Activated CD8-positive, alpha-beta memory T cell treated with anti-CD3 and anti-CD28 coated beads for 24 hours (primary cell): ENCODE data around the gene FAM83G.

Experiments used
- DNase-seq: peaks from one replicate; pipeline ENCODE4 v3.0.0-alpha.2; 2020

The FAM83G gene

DNA sequence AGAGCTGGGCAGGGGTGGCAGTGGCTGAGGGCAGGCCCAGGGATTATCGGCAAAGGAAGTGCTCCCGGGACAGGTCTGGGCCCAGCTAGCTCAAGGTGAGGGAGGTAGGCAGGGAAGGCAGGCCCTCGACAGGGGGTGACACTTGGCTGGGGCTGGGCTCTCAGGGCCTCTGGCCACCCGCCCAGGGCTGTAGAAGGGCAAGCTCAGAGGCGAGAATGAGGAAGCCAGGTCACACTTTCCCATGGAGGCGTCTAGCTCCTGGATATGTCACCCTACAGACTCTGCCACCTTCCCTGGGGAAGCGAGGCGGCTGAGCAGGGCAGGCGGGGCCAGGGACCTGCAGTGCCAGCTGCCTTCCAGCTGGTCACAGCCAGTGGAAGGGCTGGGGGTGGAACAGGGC is 19.1 kb downstream of the FAM83G start:
- DNase-seq, result no peak

DNA sequence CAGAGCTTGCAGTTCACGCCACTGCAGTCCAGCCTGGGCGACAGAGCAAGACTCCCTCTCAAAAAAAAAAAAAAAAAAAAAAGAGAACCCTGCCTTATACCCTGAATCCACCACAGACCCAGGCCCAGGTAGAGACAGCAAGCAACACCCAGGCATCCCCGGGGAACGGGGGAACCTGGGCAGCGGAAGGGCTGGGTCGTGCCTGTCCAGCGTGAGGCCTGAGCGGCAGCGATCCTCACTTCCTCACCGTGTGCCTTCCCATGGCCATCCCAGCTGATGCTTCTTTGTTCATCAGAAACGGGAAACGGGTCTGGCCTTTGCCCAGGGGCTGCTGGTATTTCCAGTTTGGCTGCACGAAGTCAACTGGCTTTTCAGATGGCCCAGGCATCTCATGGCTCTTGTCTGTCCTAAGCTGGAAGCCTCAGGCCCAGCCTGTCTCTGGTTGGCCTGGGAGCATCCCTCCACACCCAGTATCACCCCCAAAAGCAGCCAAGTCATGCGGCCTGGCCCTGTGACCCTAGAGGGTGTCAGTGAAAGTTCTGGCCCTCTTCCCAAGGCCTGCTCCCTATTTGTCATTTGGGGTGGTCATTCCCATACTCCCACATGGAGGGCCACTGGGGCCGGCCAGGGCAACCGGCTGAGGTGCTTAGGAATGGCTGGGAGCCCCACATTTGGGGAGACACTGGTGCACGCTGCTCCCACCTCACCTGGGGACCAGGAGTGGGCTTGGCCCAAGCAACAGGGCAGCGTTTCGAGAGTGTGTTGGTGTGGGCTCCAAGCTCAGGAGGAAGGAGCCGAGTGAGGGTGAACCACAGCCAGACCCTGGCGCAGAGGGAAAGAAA is 20.1 kb downstream of the FAM83G start:
- DNase-seq, result no peak

DNA sequence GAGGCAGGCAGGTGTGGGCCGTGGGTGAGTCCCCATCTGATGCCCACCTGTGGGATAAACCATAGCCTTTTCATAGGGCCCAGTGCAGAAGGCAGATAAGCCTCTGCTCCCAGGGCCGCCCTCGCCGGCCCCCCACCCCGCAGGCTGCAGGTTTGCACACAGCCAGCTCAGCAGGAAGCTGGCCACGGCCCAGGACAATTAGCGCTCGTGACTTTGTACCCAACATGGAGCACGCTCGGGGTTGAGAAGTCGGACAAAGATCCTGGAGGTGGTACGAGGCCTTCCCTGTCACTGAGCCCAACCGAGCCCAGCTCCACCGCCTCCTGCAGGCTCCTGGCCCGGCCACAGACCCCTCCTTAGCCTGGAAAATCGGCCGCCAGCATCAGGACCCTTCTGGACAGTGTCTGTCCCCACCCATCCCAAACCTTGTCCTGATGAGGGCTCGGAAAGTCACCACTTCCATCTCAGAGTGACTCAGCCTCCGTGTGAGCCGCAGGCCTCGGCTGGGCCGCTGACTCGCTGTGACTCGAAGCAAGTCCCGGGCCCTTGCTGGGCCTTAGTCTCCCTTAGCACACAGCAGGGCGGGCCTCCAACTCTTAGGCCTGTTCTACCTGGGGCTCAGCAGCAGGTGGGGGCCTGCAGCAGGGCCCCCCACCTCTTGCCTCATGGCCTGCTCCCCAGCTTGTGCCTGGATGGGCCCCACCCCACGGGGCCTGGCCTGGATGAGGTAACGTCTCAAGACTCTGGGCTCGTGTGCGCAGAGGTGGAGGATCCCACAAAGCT is 22.7 kb downstream of the FAM83G start:
- no peak for DNase-seq

DNA sequence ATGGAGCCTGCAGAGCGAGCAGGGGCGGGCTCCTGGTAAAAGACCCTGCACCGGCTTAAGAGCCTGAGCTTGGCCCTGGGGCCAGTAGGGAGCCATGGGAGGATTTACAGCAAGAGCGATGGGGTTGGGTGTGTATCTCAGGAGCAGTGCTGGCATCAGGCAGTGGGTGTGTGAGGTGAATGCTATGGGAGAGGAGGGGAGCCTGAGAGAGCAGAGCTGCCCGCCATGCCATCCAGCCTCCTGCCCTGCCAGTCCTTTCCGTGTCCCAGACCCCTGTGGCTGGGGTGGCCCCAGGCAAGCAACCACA is 23.3 kb downstream of the FAM83G start:
- no peak for DNase-seq

DNA sequence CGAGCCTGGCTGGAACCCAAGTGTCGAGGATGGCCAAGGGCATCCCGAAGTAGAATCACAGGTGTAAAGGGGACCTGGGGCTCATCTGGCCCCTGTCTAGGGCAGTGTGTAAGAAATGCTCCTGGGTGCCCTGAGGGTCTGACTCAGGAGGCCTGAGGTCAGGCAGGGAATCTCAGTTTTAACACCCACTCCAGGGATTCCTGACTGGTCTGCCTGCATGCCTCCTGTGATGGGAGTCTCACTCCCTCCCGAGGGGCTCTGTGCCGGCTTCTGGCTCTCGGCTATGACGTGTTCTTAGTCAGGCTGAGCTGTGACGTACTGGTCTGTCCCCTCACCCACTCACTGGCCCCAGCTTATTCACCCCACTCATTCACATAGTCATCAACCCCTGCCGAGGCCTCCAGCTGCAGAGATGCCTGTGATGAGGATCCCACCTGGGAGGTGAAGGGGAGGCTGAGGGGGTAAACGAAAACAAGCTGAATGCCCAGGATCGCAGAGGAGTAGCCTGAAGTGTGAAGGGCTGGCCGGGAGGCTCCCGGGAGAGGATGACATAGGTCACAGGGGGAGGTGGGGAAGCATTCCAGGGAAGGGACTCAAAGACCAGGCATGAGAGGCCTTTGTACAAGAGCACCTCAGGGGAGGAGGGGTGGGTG is 23.8 kb downstream of the FAM83G start:
- DNase-seq, result no peak

DNA sequence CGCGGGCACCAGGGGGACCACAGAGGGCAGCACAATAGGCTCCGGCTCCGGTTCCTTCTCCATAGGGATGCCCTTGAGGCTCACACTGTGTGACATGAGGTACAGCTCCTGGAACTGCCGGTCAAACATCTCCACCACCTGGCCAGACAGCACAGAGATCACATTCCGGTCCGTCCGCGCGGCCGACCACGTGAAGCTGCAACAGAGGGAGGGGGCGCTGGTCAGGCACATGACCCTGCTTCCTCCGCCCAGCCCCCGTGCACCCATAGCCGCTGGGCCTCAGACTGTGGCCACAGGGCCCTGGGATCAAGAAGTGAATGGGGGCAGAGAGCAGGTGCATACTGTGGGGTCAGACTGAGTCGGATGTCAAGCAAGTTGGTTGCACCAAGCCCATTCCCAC is 25.9 kb downstream of the FAM83G start:
- DNase-seq, result no peak

DNA sequence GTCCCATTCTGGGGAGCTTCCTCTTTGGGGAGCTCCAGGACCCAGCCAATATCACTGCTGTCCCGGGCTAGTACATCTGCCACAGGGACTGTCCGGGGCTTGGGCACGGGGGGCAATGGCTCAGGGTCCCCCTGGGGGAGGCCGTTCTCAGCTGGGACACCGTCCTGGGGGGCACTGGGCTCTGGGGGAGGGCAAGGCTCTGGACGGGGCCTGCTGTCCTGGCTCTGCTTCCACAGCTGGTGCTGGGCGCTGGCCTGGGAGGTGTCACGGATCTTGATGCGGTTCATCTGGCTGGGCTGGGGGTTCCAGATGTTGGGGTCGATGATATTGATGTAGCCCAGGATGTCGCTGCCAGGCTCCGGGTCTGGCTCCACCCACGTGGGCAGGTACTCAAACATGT is 26.5 kb downstream of the FAM83G start:
- DNase-seq, result no peak

DNA sequence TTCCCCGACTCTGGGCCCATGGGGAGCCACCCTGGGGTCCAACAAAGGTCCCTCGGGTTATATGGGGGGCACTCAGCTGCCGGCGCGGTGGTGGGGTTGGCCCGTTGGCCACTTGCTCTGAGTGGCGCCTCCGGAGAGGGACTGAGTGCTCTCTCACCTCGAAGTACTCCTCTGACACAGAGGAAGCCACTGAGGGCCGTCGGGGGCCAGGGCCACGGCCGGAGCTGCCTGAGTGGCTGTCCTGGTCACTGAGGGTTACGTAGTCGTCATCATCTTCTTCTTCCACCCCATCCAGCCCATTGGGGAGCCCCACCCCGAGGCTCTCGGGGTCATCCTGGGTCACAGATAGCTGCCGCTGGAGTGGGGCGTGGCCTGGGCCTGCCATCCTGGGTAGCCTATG is 26.9 kb downstream of the FAM83G start:
- DNase-seq, result no peak

DNA sequence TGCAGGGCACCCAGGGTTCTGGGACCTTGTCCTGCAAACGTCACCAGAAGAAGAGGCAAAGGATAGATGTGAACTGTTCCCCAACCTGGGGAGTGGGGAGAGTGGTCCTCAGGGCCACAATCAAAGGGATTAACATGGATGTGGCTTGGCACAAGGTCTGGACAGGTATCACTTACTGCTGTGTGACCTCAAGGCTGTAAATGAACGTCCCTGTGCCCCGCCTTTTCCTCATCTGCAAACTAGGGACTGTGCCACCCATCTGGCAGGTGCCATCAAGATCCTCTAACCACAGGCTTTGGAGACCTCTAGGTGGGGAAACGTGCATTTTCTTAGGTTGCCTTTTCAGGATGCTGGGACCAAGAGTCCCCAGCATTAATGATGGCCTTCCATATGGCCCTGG is 27.5 kb downstream of the FAM83G start:
- DNase-seq, result no peak

DNA sequence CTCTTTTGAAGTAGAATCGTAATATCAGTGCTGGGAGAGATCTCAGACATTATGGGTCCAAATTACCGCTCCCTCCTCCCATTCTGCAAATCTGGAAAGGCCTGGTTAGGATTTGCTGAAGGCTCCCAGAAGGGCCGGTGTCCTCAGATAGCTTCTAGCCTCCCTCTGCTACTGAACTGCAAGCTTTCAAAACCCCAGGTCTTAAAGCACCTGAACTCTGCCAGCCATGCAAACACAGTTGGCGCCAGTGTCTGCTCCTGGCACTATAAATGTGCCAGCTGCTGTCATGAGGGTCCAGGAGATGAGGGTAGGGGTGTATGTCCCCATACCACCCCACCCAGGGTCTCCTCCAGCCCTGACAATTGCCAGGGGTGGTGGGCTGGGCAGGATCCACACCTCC is 28.4 kb downstream of the FAM83G start:
- no peak for DNase-seq

DNA sequence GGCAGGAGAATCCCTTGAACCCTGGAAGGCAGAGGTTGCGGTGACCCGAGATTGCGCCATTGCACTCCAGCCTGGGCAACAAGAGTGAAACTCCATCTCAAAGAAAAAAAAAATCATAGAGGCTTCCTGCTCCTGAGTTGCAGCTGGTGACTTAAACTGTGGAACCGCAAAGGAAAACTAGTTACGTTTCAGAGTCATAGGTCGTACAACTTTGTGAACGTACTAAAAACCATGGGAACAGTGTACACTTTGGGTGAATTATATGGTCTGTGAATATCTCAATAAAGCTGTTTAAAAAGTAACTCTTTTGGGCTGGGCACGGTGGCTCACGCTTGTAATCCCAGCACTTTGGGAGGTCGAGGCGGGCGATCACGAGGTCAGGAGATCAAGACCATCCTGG is 29.0 kb downstream of the FAM83G start:
- DNase-seq, result no peak

DNA sequence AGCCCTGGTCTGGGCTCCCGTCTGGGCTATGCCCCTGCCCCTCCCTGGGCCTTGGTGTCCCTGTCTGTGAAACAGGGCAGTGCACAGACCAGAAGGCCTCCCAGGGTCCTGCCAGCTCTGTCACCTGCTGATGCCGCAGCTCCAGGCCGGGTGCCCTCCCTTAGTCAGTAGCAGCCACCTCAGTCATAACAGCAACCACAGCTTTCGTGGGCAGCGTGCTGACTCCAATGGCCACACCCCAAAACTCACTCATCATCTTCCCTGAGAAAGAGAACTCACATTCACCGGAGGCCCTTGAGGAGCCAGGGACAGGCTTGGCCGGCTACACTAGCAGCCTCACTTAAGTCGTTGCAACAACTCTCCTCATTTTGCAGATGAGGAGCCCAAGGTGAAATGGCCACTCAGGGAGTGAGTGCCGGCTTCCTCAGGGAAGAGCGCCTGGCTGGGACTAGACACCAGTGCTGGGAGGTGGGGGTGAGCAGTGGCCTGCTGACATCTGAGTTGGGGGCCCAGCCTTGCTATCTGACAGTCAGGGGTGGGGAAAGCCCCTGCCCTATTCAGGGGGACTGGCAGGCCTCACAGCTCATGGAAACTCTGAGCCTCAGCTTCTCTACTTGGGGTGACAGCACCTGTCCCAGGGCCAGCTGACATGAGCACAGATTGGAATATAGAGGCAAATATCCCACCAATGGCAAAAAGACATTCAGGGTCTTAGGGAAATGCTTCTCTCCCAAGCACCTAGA is 30.0 kb downstream of the FAM83G start:
- no peak for DNase-seq

DNA sequence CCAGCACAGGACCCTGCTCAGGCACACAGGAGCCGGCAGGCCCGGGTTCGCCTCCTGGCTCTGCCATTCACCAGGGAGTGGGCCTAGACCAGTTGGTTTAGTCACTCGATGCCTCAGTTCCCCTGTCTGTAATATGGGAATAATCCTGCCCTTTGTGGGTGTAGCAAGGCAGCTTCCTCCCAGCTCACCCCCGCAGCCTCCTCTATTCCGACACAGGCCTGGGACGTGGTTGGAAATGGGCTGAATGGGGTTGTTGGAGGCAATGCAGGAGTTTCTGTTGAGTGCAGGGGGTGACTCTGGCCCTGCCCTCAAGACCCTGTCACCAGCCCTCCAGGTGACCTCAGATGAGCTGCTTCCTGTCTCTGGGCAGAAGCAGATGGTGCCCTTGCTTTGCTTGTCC is 32.8 kb downstream of the FAM83G start:
- DNase-seq, result no peak

DNA sequence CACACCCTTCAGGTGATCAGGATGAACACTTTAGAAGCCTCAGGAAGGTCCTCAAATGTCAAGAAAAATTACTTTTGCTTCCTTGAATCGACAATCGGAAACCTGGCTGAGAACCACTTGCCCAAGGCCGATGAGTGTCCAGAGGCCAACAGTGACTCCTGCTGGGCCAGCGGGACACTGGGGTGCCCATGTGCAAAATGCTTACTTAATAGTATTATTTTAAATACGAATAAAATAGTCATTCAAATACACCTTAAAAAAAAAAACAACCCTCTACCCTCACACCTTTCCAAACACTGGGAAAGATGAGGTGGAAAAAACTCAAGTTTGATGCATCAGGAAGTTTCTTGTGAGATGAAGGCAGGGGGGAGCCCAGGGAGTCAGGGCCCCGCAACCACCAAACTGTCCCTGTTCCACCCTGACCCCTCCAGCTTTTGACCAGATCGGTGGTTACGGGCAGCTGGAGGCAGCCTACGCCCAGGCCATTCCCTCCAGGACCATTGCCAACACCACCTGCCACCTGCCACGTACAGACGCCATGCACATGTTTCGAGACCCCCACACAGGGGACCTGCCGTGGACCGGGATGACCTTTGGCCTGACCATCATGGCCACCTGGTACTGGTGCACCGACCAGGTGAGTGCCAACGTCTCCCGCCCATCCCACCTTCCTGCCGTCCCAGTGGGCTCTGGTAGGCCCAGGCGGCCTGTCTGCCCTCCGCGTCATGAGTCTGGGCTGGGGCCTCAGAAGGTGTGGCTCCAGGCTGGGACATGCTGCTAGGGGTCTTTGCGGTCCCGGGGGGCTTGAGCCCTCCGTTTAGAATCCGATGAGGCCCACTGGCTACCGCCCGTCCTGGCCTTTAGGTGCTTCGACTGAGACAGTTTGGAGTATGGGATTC is 33.7 kb downstream of the FAM83G start:
- no peak for DNase-seq

DNA sequence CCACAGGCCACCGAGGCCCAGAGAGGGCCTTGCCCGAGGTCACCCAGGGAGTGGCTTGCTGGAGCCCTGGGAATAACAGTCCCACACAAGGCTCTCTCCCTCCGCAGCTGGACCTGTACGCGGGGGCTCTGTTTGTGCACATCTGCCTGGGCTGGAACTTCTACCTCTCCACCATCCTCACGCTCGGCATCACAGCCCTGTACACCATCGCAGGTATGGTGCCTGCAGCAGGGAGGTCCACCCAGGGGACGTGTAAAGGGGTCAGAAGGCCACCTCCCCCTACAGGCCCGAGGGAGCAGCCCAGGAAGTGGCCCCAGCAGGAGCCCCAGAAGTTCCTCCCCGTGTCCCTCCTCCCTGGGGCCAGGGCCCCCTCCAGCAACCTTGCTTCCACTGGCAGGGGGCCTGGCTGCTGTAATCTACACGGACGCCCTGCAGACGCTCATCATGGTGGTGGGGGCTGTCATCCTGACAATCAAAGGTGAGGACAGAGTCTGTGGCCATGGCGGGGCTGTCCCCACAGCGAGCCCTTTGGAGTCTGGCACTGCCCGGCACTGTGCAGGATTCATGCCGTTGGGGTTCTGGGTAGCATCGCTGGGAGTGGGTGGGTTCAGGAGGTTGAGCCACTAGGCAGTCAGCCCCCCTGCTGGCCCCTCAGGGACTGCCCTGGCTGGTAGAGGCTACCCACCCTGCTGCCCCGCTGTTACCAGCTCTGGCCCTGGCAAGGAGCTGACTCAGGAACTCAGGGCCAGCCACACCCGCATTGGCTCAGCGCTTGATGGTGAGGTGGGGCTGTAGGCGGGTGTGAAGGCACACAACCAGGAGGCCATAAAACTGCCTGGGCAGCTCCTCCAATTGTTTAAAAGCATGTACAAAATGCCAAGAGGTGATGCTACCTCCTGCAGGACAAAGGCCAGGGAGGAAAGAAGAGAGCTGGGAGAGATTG is 35.3 kb downstream of the FAM83G start:
- DNase-seq, result no peak

DNA sequence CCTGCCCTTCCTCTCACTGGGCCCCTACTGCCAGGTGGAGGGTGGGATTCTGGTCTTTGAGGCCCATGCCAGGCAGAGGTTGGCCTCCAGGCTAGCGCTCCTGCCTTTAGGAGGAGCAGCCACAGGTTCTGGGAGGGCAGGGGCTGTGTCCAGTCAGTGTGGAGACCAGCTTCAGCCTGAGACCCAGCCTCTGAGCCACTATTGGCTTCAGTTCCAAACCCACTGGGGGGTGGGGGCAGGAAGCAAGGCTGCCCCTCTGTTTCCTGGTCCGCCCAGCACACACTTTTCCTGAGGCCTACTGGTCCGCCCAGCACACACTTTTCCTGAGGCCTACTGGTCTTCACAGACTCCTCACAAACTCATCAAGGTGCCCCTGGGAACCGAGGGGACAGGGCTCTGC is 36.2 kb downstream of the FAM83G start:
- no peak for DNase-seq

DNA sequence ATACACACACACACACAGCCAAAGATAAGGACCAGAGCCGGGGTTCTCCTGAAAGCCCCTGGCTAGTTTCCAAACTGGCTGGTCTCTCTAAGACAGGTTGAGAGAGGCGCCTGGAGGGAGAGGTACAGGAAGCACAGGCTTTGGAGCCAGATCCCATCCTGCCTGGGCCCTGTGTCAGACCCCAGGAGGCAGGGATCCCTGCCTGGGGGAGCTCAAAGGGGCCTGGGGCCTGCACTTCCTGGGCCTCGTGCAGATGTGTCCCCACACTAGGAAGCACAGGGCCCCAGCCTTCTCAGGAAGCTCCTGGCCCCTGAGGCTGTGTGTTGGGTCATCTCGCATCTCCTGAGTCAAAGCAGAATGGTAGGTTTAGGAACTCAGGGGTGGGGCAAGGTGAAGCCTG is 36.6 kb downstream of the FAM83G start:
- no peak for DNase-seq

DNA sequence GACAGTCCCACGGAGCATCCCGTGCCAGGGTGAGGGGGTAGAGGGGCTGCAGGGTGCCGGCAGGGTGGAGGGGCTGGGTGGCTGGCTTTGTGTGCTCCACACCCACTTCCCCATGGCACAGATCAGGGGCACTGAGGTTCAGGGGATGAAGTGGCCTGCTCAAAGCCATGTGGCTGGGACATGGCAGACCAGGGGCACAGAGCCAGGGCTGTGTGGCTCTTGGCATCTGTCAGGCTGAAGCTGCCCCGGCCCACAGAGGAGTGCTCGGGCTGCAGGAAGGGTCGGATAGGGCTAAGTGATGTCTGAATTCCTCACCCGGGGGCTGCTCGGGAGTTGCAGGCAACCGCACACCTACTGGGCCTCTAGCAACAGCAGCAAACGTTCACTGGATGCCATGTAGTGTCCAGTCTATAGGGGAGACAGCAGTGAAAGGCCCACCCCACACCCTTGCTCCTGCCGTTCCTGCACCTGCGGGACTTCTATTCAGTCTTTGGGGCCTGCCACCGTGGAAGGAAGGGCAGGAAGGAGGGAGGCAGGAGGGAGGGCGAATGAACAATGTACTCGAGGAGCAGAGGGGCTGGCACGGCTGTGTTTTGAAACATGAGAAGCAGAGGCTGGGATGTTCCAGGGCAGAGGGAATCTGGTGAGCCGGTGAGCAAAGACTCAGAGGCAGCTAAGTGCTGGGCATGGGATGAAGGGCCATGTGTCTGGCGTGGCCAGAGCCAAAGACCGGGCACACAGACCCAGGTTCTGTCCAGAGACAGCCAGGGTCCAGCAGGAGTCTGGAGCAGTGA is 37.5 kb downstream of the FAM83G start:
- DNase-seq, result no peak

DNA sequence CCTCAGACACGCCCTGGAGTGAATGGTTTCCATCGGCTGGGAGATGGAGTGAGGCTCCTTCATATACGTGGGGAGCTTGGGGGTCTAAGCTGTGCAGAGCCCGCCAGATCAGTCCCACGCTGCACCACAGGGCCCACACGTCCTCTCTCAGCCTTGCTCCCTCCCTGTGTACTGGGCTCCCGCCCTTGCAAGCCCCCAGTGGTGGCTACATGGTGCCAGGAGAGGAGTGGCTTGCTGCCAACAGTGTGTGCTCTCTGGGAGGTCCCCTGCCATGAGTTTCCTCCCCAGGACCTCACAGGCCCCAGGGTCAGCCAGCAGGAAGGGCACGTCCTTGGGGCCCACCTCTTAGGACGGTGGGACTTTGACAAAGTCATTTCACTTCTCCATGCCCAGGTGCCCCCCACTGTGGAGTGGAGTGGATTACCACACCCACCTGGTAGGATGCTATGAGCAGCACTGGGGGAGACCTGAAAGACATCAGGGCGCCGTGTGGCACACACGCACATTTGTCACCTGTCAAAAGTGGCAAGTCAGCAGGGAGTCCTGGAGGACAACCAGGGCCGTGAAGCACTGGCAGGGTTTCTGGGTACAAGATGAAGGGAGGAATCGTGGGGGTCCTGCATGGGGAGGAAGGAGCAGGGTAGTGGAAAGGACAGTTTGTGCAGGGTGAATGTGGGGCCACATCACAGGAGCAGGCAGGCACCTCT is 38.9 kb downstream of the FAM83G start:
- no peak for DNase-seq

DNA sequence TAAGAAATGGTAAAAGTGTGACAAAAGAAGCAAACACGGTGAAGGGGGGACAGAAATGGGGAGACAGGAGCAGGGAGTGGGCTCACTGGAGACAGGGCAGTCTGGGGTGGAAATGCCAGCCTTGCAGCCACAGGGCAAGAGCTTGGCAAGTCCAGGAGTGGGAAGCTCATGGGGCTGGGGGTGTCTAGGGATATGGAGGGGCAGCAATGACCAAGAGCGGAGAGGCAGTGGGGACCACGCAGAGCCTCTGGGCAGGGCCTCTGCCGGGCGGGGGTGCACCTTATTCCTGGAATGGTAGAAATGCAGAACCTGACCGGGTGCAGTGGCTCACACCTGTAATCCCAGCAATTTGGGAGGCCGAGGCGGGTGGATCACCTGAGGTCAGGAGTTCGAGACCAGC is 40.0 kb downstream of the FAM83G start:
- no peak for DNase-seq
